Measurements from ENCODE around the gene SPINK2.

DNA sequence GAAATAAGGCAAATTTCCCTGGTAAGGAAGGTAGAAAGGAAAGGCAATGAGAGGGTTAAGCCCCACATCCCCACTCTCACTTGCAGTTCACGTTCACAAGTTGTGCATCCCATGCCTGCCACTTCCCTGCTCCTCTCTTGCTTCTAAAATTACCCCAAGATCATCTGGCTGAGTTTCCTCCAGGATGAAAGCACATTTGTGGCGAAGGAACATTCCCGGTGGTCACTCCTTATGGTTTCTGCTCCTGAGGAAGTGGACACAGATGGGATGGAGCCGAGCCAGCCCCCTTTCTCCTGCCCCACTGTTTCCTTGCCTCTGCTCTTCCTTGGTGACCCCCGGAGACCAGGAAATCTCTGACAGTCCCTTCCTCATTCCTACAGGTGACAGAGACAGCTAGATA lies 37.5 kb downstream of the SPINK2 start:
- TF ChIP-seq, protein P1, sequence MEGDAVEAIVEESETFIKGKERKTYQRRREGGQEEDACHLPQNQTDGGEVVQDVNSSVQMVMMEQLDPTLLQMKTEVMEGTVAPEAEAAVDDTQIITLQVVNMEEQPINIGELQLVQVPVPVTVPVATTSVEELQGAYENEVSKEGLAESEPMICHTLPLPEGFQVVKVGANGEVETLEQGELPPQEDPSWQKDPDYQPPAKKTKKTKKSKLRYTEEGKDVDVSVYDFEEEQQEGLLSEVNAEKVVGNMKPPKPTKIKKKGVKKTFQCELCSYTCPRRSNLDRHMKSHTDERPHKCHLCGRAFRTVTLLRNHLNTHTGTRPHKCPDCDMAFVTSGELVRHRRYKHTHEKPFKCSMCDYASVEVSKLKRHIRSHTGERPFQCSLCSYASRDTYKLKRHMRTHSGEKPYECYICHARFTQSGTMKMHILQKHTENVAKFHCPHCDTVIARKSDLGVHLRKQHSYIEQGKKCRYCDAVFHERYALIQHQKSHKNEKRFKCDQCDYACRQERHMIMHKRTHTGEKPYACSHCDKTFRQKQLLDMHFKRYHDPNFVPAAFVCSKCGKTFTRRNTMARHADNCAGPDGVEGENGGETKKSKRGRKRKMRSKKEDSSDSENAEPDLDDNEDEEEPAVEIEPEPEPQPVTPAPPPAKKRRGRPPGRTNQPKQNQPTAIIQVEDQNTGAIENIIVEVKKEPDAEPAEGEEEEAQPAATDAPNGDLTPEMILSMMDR (conservative IDR thresholded peaks at IDR 0.05; ENCODE audit: low read depth, low read length) = no peak
- TF ChIP-seq EZH2 (IDR thresholded peaks at IDR 0.05; ENCODE audit: low read length, unreplicated experiment) = no peak
